Panc1 (cell line): ENCODE measurements around the gene BCAP29. TPM values are rescaled to one million over a fixed set of nuclear protein-coding genes. Genes with fewer than 3 reads are reported as not detected.

Source experiments
- ATAC-seq: fragments of 200-7000 bp; cut with Tn5 transposase; 2 replicates; pipeline ENCODE4 v1.9.1; 2020; ENCODE audit warnings: mild to moderate bottlenecking, moderate library complexity
- BruUV-seq: library from RNA; stranded (reverse); fragments of 400-500 nt; replicated peaks from 2 replicates; lab custom pipeline; 2021; lab: Mats Ljungman, UMichigan
- CTCF ChIA-PET: fragments of 300-600 bp; sonication (Branson Sonifier 250); formaldehyde crosslinking; loops from one replicate; lab custom pipeline; 2022; ENCODE audit warnings: antibody characterized with exemption; lab: Charles Lee
- POLR2A ChIA-PET: fragments of 300-600 bp; sonication (Branson Sonifier 250); formaldehyde crosslinking; loops from one replicate; lab custom pipeline; 2022; ENCODE audit warnings: antibody characterized with exemption; lab: Charles Lee
- DNase-seq: peaks from one replicate; pipeline ENCODE4 v3.0.0-alpha.2; 2010; ENCODE audit warnings: low read depth, low spot score
- H3K27ac ChIP-seq: 2 replicates; pipeline ENCODE4 v1.5.1; 2011; ENCODE audit warnings: mild to moderate bottlenecking, low read length, inconsistent platforms
- H3K27me3 ChIP-seq: fragments of 200-500 bp; sonication (Bioruptor generic); 2 replicates; pipeline ENCODE4 v1.6.0; 2014; ENCODE audit warnings: low read length, inconsistent platforms; ENCODE audit not compliant: control insufficient read depth, insufficient read depth
- H3K36me3 ChIP-seq: fragments of 200-500 bp; sonication (Bioruptor generic); 2 replicates; pipeline ENCODE4 v1.5.1; 2014; ENCODE audit warnings: inconsistent platforms, mild to moderate bottlenecking, low read length, moderate library complexity; ENCODE audit not compliant: control insufficient read depth, insufficient read depth
- H3K4me1 ChIP-seq: 2 replicates; pipeline ENCODE4 v1.5.1; 2011; ENCODE audit warnings: inconsistent platforms, mild to moderate bottlenecking, low read length, moderate library complexity; ENCODE audit not compliant: control insufficient read depth, insufficient read depth
- H3K4me3 ChIP-seq, 2 experiments: 2 replicates each; pipeline ENCODE4 v1.5.1; 2011 to 2012; ENCODE audit warnings: low read depth in 2 of 2, low read length in 2 of 2, mild to moderate bottlenecking in 2 of 2, inconsistent platforms in 1 of 2, moderate library complexity in 1 of 2
- H3K9me3 ChIP-seq: fragments of 200-500 bp; sonication (Bioruptor generic); 2 replicates; pipeline ENCODE4 v1.5.1; 2014; ENCODE audit warnings: low read depth, mild to moderate bottlenecking, inconsistent platforms, low read length, moderate library complexity; ENCODE audit not compliant: control insufficient read depth, insufficient read depth
- CTCF ChIP-seq: fragments of 450-650 bp; IDR thresholded peaks from 2 replicates; pipeline ENCODE4 v1.5.1; 2017; ENCODE audit warnings: mild to moderate bottlenecking
- POLR2AphosphoS5 ChIP-seq: IDR thresholded peaks from 2 replicates; pipeline ENCODE4 v1.6.1; 2012; ENCODE audit warnings: mild to moderate bottlenecking, low read depth, low read length, moderate library complexity
- REST ChIP-seq, 2 experiments: IDR thresholded peaks; 2 replicates each; pipeline ENCODE4 v1.6.1; 2011 to 2012; ENCODE audit warnings: low read depth in 2 of 2, control low read depth in 1 of 2, low read length in 1 of 2, mild to moderate bottlenecking in 1 of 2, moderate library complexity in 1 of 2; ENCODE audit not compliant: insufficient read depth in 1 of 2
- SIN3A ChIP-seq: IDR thresholded peaks from 2 replicates; pipeline ENCODE4 v1.6.1; 2012; ENCODE audit warnings: low read depth, mild to moderate bottlenecking, low read length, moderate library complexity, borderline replicate concordance; ENCODE audit not compliant: insufficient read depth
- TCF7L2 ChIP-seq: IDR thresholded peaks from 2 replicates; pipeline ENCODE4 v1.6.1; 2011; ENCODE audit warnings: mild to moderate bottlenecking, low read depth, low read length, inconsistent platforms
- in situ Hi-C: cut with HindIII; loops from 2 replicates; pipeline ENCODE4 v1.10.0; 2016; ENCODE audit warnings: low sequenced_read_pairs, low pct_unique_long_range_greater_than_20kb
- intact Hi-C: fragments of 100-400 bp; cut with micrococcal nuclease; formaldehyde crosslinking; loops from one replicate; pipeline ENCODE4 v1.10.0; 2022; ENCODE audit not compliant: unreplicated experiment
- total RNA-seq: library from RNA; stranded (reverse); gene quantifications from one replicate; pipeline ENCODE4 v1.2.1, GENCODE V29; 2021; ENCODE audit not compliant: unreplicated experiment

Gene BCAP29
- total RNA-seq, 1 experiment from 2014 or later, result 71.7 TPM

GRCh38 chr7:107563081-107563774 is 16.8 kb upstream of the BCAP29 start:
- POLR2A ChIA-PET, result no interaction called here
- DNase-seq (no peak), ATAC-seq (peak; percentile 90)
- Histone ChIP-seq H3K27ac (peak overlapping the region; percentile 90), H3K36me3 (no peaks in the 10 kb centered on the region; the same call in none of the 2 replicates), H3K4me1 (peaks cover 30% of the 10 kb centered on the region), H3K4me3 (peak overlapping the region; percentile 87 to 97), H3K9me3 (no peaks in the 10 kb centered on the region), H3K27me3 (no peaks in the 10 kb centered on the region)
- intact Hi-C loops (no loop called here), in situ Hi-C loops (no loop called here)
- CTCF ChIA-PET, result interaction anchor here (1.1 kb wide), 1 partner anchor 100 kb away, joined by 3 read pairs; no protein-coding TSS in a partner anchor
- no TSS peak for BruUV-seq
- TF ChIP-seq CTCF, result no peak
- no peak for TF ChIP-seq SIN3A
- no peak for TF ChIP-seq POLR2AphosphoS5
- TF ChIP-seq TCF7L2, result no peak
- TF ChIP-seq REST (IDR thresholded peaks at IDR 0.05; ENCODE audit: insufficient read depth in 1 of 2, low read depth in 2 of 2, low read length in 1 of 2), result no peak

DNA sequence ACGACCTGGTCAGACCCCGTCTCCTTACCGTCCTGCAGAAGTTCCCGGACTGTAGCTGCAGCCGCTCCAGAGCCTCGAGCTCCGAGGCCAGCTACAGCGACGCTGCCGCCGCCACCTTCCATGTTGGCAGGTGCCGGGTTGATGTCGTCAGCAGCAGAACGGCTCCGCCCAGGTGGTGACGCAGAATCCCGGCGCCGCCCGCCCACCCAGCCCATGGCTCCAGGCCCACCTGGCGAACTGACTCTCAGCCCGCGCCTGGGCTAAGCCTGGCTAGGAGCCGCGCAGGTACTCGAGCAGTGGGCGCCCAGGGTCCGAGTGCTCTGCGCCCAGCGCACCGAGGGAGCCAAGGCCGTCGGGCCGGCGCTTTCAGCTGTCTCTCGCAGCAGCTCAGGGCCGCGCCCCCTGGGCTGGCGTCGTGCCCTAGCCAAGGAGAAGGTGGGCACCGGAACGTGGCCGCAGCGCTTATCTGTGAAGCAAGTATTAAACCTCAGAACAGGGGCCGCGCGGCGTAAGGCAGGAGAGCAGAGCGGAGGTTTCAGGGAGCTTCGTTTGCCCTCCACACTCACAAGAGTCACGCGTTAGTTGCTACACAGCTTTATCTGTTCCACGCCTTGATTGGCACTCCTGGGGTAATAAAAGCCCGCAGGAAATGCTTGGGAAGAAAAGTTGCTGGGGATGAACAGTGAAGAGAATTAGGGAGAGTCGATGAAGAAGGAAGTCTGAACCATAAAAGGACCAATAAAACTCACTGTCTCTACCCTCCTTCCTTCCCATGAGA is 16.1 kb upstream of the BCAP29 start, which contains the start of the genes COG5 and DUS4L:
Gene COG5 (minus strand): TSS at position 146 of the 778 bp plus-strand sequence. CDS start 24 bp downstream, at position 122.
Gene DUS4L (plus strand): TSS at position 197 of the 778 bp plus-strand sequence. CDS start 3,100 bp downstream, outside the sequence.
- peak within 1 kb of the TSS; percentile 90 for H3K27ac ChIP-seq
- DNase-seq (no peak), ATAC-seq (peak; percentile 94)
- no peaks in the 10 kb centered on the region; the same call in none of the 2 replicates for H3K36me3 ChIP-seq
- peaks cover 30% of the 10 kb centered on the region for H3K4me1 ChIP-seq
- no peaks in the 10 kb centered on the region for H3K27me3 ChIP-seq
- CTCF ChIA-PET, result interaction anchor here (1.1 kb wide), 1 partner anchor 101 kb away, joined by 3 read pairs; no protein-coding TSS in a partner anchor
- no peaks in the 10 kb centered on the region for H3K9me3 ChIP-seq
- POLR2A ChIA-PET, result no interaction called here
- TF ChIP-seq SIN3A, result peak; percentile 76
- TF ChIP-seq TCF7L2, result 0 out of 2 replicates have a peak, but pooled peaks have one; percentile 21
- TF ChIP-seq REST (IDR thresholded peaks at IDR 0.05; ENCODE audit: insufficient read depth in 1 of 2, low read depth in 2 of 2, low read length in 1 of 2), result no peak
- peak; percentile 68 for TF ChIP-seq POLR2AphosphoS5
- no peak for TF ChIP-seq CTCF
- intact Hi-C loops, result no loop called here
- H3K4me3 ChIP-seq, result peak within 1 kb of the TSS; percentile 87 to 97
- in situ Hi-C loops, result no loop called here
- no TSS peak for BruUV-seq
